ENCODE measurements around the gene LCOR.
"Not testable (repeated sequence)": the region's sequence is repeated elsewhere in the genome, so short reads cannot be mapped to it uniquely, and the experiment has no call there.

LCOR gene

GRCh38 chr10:96831867-96832720 is at the start of gene LCOR:
Gene LCOR, plus strand, starts transcription at chr10:96832298. Its CDS starts 116,760 bp downstream, at chr10:96949058.
- peak; percentile 95 for DNase-seq

- no peak for DNase-seq
Observed at GRCh38 chr10:96784253-96784652, 47.8 kb upstream of the LCOR start.

DNA sequence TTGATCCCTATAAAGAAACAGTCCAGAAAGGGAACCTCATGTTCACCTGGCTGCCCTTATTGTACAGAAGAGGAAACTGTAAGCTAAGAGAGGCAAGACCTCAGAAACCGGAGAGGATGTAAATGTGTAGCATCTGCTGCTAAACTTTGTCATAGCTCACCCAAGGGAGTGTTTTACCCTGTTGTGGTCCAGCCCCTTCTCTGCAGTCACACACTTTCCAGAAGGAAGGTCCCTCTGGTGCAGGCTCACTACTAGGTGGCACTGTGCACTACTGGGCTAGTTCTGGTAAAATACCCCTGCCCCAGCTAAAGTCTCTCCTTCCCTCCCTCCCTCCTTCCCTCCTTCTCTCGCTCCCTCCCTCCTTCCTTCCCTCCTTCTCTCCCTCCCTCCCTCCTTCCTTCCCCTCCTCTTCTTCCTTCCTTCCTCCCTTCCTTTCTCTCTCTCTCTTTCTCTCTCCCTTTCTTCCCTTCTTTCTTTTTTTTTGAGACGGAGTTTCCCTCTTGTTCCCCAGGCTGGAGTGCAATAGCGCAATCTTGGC is 42.5 kb upstream of the LCOR start:
- DNase-seq: no peak

DNA sequence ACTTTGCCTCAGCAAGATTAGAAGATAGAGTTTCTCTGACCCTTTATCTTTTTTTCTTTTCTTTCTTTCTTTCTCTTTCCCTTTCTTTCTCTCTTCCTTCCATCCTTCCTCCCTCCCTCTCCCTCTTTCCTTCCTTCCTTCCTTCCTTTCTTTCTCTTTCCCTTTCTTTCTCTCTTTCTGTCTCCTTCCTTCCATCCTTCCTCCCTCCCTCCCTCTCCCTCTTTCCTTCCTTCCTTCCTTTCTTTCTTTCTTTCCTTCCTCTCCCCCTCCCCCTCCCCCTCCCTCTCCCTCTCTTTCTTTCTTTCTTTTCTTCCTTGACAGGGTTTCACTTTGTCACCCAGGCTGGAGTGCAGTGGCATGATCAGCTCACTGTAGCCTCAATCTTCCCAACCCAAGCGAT is 40.2 kb upstream of the LCOR start:
- no peak for DNase-seq

DNA sequence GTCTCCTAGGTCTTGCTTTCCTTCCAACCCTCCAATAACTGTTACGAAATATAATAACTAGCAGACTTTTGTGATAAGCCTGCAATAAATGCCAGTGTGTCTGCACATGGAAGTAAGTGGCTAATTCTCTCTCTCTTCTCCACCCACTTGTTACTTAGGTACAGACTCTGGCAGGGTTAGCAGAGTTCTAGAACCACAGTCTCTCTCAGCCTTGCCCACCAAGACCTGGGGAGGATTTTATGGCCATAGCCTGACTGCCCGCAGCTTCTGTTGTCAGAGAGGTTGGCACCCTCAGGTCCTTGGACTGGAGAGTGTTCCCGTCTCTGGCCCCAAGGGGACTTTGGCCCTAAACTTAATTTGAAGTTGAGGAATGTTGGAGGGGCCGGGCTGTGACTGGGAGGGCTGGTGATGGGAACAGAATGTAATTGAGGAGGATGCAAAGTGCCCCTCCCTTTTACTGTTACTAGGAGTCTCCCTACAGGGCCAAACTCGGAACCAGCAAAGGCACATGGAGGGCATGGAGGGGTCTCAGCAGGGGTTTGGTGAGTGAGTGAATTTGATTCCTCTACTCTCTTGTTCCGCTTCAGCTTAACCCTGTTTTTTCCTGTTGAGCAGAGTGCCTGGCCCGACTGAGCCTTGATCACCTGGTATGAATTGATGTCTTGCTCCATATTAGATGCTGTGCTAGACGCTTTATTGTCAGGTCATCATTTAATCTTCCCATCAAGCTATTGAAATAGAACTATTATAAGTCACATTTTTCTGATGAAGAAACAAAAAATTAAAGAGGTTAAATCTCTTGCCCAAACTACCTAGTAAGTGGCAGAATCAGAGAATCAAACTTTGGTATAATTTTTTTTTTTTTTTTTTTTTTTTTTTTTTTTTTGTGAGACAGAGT is 37.0 kb upstream of the LCOR start:
- no peak for DNase-seq

GRCh38 chr10:96797485-96797884 is 34.6 kb upstream of the LCOR start:
- DNase-seq: no peak

DNA sequence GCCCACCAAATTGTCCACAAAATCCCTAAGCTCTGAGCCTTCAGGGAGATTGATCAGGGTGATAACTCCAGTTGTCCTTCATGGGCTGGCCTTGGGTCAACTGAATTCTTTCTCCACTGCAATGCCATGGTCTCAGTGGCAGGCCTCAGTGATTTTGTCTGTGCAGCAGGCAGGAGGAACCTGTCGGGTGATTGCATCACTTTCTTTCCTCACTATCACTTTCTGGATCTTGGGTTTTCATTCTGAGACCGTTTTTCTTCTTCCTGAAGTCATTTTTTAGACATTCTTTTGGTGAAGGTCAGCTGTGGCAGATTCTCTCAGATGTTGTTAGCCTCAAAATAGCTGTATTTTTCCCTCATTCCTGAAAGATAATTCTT is 28.8 kb upstream of the LCOR start:
- DNase-seq: no peak

DNA sequence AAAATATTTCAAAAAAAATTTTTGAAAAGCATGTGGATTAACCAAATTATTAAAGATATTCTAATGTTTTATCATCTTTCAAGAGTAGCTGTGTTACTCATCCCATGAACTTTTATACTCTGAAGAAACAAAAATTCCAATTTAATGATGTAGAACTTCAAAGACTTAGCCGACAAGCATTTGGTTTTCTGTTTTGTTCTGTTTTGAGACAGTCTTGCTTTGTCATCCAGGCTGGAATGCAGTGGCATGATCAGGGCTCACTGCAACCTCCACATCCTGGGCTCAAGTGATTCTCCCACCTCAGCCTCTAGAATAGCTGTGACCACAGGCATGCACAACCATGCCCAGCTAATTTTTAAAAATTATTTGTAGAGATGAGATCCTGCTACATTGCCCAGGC is 17.8 kb upstream of the LCOR start:
- DNase-seq: no peak

DNA sequence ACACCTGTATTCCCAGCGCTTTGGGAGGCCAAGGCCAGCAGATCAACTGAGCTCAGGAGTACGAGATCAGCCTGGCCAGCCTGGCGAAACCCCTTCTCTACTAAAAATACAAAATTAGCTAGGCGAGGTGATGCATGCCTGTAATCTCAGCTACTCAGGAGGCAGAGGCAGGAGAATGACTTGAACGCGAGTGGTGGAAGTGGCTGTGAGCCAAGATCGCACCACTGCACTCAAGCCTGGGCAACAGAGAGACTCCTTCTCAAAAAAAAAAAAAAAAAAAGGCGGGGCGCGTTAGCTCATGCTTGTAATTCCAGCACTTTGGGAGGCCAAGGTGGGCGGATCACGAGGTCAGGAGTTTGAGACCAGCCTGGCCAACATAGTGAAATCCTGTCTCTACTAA is 13.1 kb upstream of the LCOR start:
- DNase-seq: not testable (repeated sequence)

DNA sequence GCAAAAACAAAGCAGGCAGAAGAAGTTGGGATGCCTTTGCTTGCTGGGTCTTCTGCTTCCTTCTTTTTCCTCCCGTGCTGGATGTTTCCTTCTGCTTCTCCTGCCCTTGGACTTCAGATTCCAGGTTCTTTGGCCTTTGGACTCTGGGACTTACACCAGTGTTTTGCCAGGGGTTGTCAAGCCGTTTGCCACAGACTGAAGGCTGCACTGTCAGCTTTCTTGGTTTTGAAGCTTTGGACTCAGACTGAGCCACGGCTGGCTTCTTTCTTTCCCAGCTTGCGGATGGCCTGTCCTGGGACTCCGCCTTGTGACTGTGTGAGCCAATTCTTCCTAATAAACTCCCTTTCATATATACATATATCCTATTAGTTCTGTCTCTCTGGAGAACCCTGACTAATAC is 11.3 kb upstream of the LCOR start:
- DNase-seq: no peak

DNA sequence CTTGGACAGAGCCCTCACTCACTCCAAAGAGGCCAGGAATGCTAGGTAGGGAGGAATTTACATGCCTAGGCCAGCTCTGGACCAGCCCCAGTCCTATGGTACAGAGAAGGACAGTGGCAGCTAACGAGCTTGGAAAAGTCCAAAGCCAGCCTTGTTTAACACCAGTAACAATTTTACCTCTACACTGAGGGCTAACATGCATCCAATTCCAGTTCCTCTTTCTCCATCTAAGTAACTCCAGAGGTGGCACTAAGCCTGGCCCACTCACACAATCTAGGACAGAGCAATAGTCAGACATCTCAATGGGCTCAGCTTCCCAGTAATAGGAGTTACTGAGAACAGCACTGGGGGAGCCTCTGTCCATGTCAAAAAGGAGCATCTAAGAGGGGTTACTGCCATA is 5.7 kb upstream of the LCOR start:
- DNase-seq: no peak

- no peak for DNase-seq
Observed at GRCh38 chr10:96828609-96829008, 3.5 kb upstream of the LCOR start.

GRCh38 chr10:96829029-96829773 is 2.9 kb upstream of the LCOR start:
- DNase-seq: no peak

- DNase-seq: peak; percentile 86
Observed at GRCh38 chr10:96830511-96831199, 1.4 kb upstream of the LCOR start.

DNA sequence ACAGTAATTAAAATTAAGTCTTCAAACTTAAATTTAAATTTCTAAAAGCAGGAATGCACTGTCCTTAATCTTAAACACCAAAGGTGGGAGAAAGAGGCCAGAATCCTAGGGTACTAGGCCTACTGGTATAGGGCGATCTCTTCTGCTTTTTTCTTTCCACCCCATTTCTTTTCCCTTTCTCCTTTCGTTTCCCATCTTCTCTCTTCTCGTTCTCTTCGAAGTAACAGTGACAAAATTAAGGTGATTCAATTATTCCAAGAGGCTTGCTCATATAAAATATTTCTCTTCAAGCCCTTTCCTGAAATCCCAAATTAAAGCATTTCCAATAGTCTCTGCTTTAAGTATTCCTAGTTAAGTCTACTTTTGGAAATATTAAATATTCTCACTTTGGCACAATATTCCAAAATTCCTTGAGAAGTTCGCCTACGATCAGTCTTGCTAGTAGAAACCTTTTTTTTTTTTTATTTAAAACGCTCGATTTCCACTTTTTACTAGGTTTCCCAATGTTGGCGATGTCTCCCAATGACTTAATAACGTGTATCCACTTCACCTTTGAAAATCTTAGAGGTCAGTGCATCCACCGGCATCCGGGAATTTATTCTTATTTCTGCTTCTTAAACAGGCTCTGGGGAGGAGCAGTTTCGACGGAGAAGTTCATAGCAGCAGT is 765 bp upstream of the LCOR start:
- DNase-seq: no peak

DNA sequence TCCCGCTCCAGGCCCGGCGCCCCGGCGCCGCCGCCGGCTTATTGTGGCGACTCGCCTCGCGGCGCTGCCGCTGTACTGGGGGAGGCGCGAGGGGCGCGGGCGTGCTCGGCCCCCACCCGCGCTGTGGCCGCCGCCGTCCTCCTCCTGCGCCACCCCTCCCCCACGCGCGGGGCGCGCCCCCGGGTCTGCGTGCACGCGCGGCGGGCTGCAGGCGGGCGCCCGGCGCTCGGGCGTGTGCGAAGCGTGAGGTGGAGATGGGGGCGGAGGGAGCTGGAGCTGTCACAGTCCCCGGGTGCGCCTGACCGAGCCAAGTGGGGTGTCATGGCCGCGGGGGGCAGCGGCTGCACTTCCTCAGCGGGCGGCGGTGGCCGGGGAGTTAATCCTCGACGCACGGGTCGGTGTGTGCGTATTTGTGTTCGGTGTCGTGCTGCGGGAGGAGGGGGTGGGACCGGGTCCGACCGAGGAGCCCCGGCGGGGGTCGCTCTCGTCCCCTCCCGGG is 672 bp downstream of the LCOR start:
- no peak for DNase-seq

GRCh38 chr10:96833220-96834001 is 1.3 kb downstream of the LCOR start:
- peak; percentile 64 for DNase-seq

GRCh38 chr10:96834120-96834519 is 2.0 kb downstream of the LCOR start:
- no peak for DNase-seq

DNA sequence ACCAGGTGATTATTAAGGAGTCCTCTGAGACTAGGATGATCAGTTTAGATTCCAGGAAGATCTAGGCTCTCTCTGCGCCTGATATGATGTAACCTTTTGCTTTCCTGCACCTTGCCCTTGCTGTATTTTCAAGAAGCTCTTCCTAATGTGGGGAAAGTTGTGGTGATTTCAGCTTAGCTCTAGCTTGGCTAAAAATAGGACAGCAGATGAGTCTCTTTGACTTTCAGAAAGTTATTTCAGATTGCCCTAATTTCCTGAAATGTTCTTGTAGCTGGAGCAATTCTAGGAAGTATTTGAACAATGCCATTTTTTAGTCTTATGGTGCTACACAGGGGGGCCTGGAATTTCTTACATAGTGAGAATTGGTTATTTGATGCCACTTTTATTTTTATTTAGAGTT is 3.8 kb downstream of the LCOR start:
- no peak for DNase-seq

GRCh38 chr10:96838529-96838928 is 6.4 kb downstream of the LCOR start:
- no peak for DNase-seq
